Astrocyte (in vitro differentiated cells and primary cell): ENCODE results near the gene C10orf143. TPM values are rescaled to one million over a fixed set of nuclear protein-coding genes. Genes with fewer than 3 reads are reported as not detected.

Experiments used
- DNase-seq: peaks from one replicate; pipeline ENCODE4 v3.0.0-alpha.2; 2010; ENCODE audit warnings: low read depth
- FAIRE-seq: peaks from 2 replicates; lab custom pipeline; 2011; peaks lifted over from hg19 to GRCh38; lab: Jason Lieb, UNC
- H2AFZ ChIP-seq: 2 replicates; pipeline ENCODE4 v1.6.0; 2012; ENCODE audit warnings: low read depth, low read length, inconsistent platforms
- H3K27ac ChIP-seq: 2 replicates; pipeline ENCODE4 v1.5.1; 2011; ENCODE audit warnings: low read depth, low read length, inconsistent platforms
- H3K27me3 ChIP-seq: 2 replicates; pipeline ENCODE4 v1.6.0; 2011; ENCODE audit warnings: low read length, inconsistent platforms; ENCODE audit not compliant: insufficient read depth
- H3K36me3 ChIP-seq: 2 replicates; pipeline ENCODE4 v1.5.1; 2011; ENCODE audit warnings: low read length, inconsistent platforms; ENCODE audit not compliant: insufficient read depth
- H3K4me1 ChIP-seq: 2 replicates; pipeline ENCODE4 v1.5.1; 2011; ENCODE audit warnings: low read length, inconsistent platforms; ENCODE audit not compliant: insufficient read depth
- H3K4me2 ChIP-seq: 2 replicates; pipeline ENCODE4 v1.6.0; 2012; ENCODE audit warnings: low read length, inconsistent platforms
- H3K4me3 ChIP-seq: 2 replicates; pipeline ENCODE4 v1.5.1; 2011; ENCODE audit warnings: low read depth, mild to moderate bottlenecking, low read length, inconsistent platforms; ENCODE audit not compliant: insufficient read depth
- H3K79me2 ChIP-seq: 2 replicates; pipeline ENCODE4 v1.6.0; 2012; ENCODE audit warnings: mild to moderate bottlenecking, low read length, inconsistent platforms; ENCODE audit not compliant: insufficient read depth
- H3K9ac ChIP-seq: 2 replicates; pipeline ENCODE4 v1.6.0; 2012; ENCODE audit warnings: mild to moderate bottlenecking, low read length, inconsistent platforms
- H3K9me3 ChIP-seq: 2 replicates; pipeline ENCODE4 v1.5.1; 2012; ENCODE audit warnings: low read depth, mild to moderate bottlenecking, low read length, inconsistent platforms; ENCODE audit not compliant: insufficient read depth
- H4K20me1 ChIP-seq: 2 replicates; pipeline ENCODE4 v1.6.0; 2012; ENCODE audit warnings: low read length, inconsistent platforms; ENCODE audit not compliant: insufficient read depth
- H3K27ac Mint-ChIP-seq: one replicate; pipeline ENCODE4 v1.8.0; 2021; ENCODE audit warnings: mild to moderate bottlenecking, mixed read lengths; ENCODE audit not compliant: unreplicated experiment
- H3K27me3 Mint-ChIP-seq: one replicate; pipeline ENCODE4 v1.8.0; 2021; ENCODE audit warnings: low read depth, mixed read lengths; ENCODE audit not compliant: unreplicated experiment
- H3K36me3 Mint-ChIP-seq: one replicate; pipeline ENCODE4 v1.8.0; 2021; ENCODE audit warnings: low read depth, mixed read lengths; ENCODE audit not compliant: unreplicated experiment
- H3K4me1 Mint-ChIP-seq: one replicate; pipeline ENCODE4 v1.8.0; 2021; ENCODE audit warnings: low read depth, mixed read lengths; ENCODE audit not compliant: unreplicated experiment
- H3K4me3 Mint-ChIP-seq: one replicate; pipeline ENCODE4 v1.8.0; 2021; ENCODE audit warnings: mild to moderate bottlenecking, moderate library complexity, mixed read lengths; ENCODE audit not compliant: unreplicated experiment
- H3K9me3 Mint-ChIP-seq: one replicate; pipeline ENCODE4 v1.8.0; 2021; ENCODE audit warnings: mild to moderate bottlenecking, mixed read lengths; ENCODE audit not compliant: unreplicated experiment
- CTCF ChIP-seq: IDR thresholded peaks from 2 replicates; pipeline ENCODE4 v1.5.1; 2011; ENCODE audit warnings: low read depth, mild to moderate bottlenecking, inconsistent platforms, low read length, moderate library complexity; ENCODE audit not compliant: insufficient read depth
- EZH2 ChIP-seq: IDR thresholded peaks from 2 replicates; pipeline ENCODE4 v1.6.1; 2012; ENCODE audit warnings: mild to moderate bottlenecking, low read length, inconsistent platforms; ENCODE audit not compliant: insufficient read depth
- total RNA-seq: library from RNA; stranded (reverse); gene quantifications from 2 replicates; pipeline ENCODE4 v1.2.1, GENCODE V29; 2021

Gene C10orf143
- total RNA-seq, 1 donor from 2014 or later: 0.73 TPM

- TF ChIP-seq CTCF (no peak), EZH2 (no peak)
- Mint-ChIP-seq H3K36me3 (no peaks in the 10 kb centered on the region), H3K27ac (no peak overlapping the region), H3K4me1 (no peaks in the 10 kb centered on the region), H3K4me3 (no peak overlapping the region), H3K9me3 (peaks cover 2% of the 10 kb centered on the region), H3K27me3 (peaks cover 42% of the 10 kb centered on the region)
- no peak overlapping the region for H3K27ac ChIP-seq
- no peaks in the 10 kb centered on the region for H3K36me3 ChIP-seq
- DNase-seq (no peak), FAIRE-seq (no peak)
- no peak overlapping the region for H2AFZ ChIP-seq
- no peak overlapping the region for H3K9ac ChIP-seq
- no peak overlapping the region for H3K4me2 ChIP-seq
- H3K79me2 ChIP-seq: no peaks in the 10 kb centered on the region
- H3K27me3 ChIP-seq: no peaks in the 10 kb centered on the region
- no peaks in the 10 kb centered on the region for H4K20me1 ChIP-seq
- no peaks in the 10 kb centered on the region for H3K9me3 ChIP-seq
- H3K4me3 ChIP-seq: no peak overlapping the region
- H3K4me1 ChIP-seq: no peaks in the 10 kb centered on the region
Measured at GRCh38 chr10:130038019-130038555, 72.5 kb downstream of the C10orf143 start.

GRCh38 chr10:130037169-130037661, 73.4 kb downstream of the C10orf143 start:
- Histone ChIP-seq H3K79me2 (no peaks in the 10 kb centered on the region), H3K4me2 (no peak overlapping the region), H3K4me1 (no peaks in the 10 kb centered on the region), H3K9me3 (no peaks in the 10 kb centered on the region), H3K27ac (no peak overlapping the region), H2AFZ (no peak overlapping the region), H3K4me3 (no peak overlapping the region), H4K20me1 (no peaks in the 10 kb centered on the region), H3K36me3 (no peaks in the 10 kb centered on the region), H3K27me3 (no peaks in the 10 kb centered on the region), H3K9ac (no peak overlapping the region)
- peaks cover 35% of the 10 kb centered on the region for H3K27me3 Mint-ChIP-seq
- no peak overlapping the region for H3K4me3 Mint-ChIP-seq
- DNase-seq (no peak), FAIRE-seq (no peak)
- H3K36me3 Mint-ChIP-seq: no peaks in the 10 kb centered on the region
- H3K4me1 Mint-ChIP-seq: no peaks in the 10 kb centered on the region
- peaks cover 2% of the 10 kb centered on the region for H3K9me3 Mint-ChIP-seq
- TF ChIP-seq CTCF (no peak), EZH2 (no peak)
- H3K27ac Mint-ChIP-seq: no peak overlapping the region

- no peak overlapping the region for H3K4me3 Mint-ChIP-seq
- no peak for DNase-seq
- no peaks in the 10 kb centered on the region for H3K4me1 Mint-ChIP-seq
- no peaks in the 10 kb centered on the region for H3K36me3 Mint-ChIP-seq
- no peak overlapping the region for H3K4me3 ChIP-seq
- H3K27ac ChIP-seq: no peak overlapping the region
- H3K27me3 ChIP-seq: no peaks in the 10 kb centered on the region
- TF ChIP-seq CTCF: no peak
- no peak for TF ChIP-seq EZH2
- no peaks in the 10 kb centered on the region for H3K4me1 ChIP-seq
- no peaks in the 10 kb centered on the region for H3K79me2 ChIP-seq
- peaks cover 35% of the 10 kb centered on the region for H3K27me3 Mint-ChIP-seq
- peaks cover 2% of the 10 kb centered on the region for H3K9me3 Mint-ChIP-seq
- H4K20me1 ChIP-seq: no peaks in the 10 kb centered on the region
- H3K27ac Mint-ChIP-seq: no peak overlapping the region
- no peaks in the 10 kb centered on the region for H3K9me3 ChIP-seq
- FAIRE-seq: no peak
- H3K9ac ChIP-seq: no peak overlapping the region
- no peak overlapping the region for H2AFZ ChIP-seq
- no peak overlapping the region for H3K4me2 ChIP-seq
- H3K36me3 ChIP-seq: no peaks in the 10 kb centered on the region
Measured at GRCh38 chr10:130036296-130037065, 74.1 kb downstream of the C10orf143 start.
